HepG2 (cell line): ENCODE data around the gene PCYOX1L. TPM values are rescaled to one million over a fixed set of nuclear protein-coding genes. Genes with fewer than 3 reads are reported as not detected.

Experiments used
- ATAC-seq: fragments of 200-7000 bp; cut with Tn5 transposase; 3 replicates; pipeline ENCODE4 v1.9.1; 2020; ENCODE audit warnings: mild to moderate bottlenecking, moderate library complexity
- BruUV-seq: library from RNA; stranded (reverse); fragments of 400-500 nt; replicated peaks from 2 replicates; lab custom pipeline; 2021; lab: Mats Ljungman, UMichigan
- CTCF ChIA-PET: fragments of 300-600 bp; formaldehyde crosslinking; extraction: SDS; loops from one replicate; lab custom pipeline; 2021; ENCODE audit warnings: low total read pairs, inconsistent platforms, low intra/inter-chr PET ratio; lab: Yijun Ruan, JAX
- POLR2A ChIA-PET: fragments of 350-600 bp; sonication (Branson Sonifier 250); formaldehyde crosslinking; loops from one replicate; lab custom pipeline; 2020; ENCODE audit warnings: antibody characterized with exemption, inconsistent platforms; lab: Yijun Ruan, JAX
- DNase-seq: peaks from one replicate; pipeline ENCODE4 v3.0.0-alpha.2; 2015; ENCODE audit warnings: low spot score
- FAIRE-seq: peaks from 3 replicates; lab custom pipeline; 2011; peaks lifted over from hg19 to GRCh38; lab: Jason Lieb, UNC
- H2AFZ ChIP-seq: one replicate; pipeline ENCODE4 v1.6.1; 2011; ENCODE audit warnings: low read length, inconsistent platforms
- H3K27ac ChIP-seq: fragments of 300-600 bp; 3 replicates; pipeline ENCODE4 v1.8.0; 2011; ENCODE audit warnings: mixed run types, mild to moderate bottlenecking, mixed read lengths, low read length, inconsistent platforms; ENCODE audit not compliant: insufficient read depth; ENCODE audit errors: extremely low read length
- H3K27me3 ChIP-seq, 2 experiments: fragments of 200-600 bp in 1 of 2; 2 replicates in 1 of 2; 3 replicates in 1 of 2; pipeline versions ENCODE4 v1.6.0 to v1.8.0; 2011; ENCODE audit warnings: low read length in 2 of 2, mild to moderate bottlenecking in 2 of 2, moderate library complexity in 2 of 2, inconsistent platforms in 1 of 2; ENCODE audit not compliant: insufficient read depth in 2 of 2, control insufficient read depth in 1 of 2
- H3K36me3 ChIP-seq, 2 experiments: fragments of 200-600 bp in 1 of 2; replicated peaks in 1 of 2; 2 replicates in 1 of 2; 3 replicates in 1 of 2; pipeline versions ENCODE4 v1.5.1 to v1.8.0; 2011; ENCODE audit warnings: low read length in 2 of 2, inconsistent platforms in 1 of 2; ENCODE audit not compliant: insufficient read depth in 2 of 2, control insufficient read depth in 1 of 2
- H3K4me1 ChIP-seq: 2 replicates; pipeline ENCODE4 v1.5.1; 2012; ENCODE audit warnings: low read length, inconsistent platforms; ENCODE audit not compliant: insufficient read depth
- H3K4me2 ChIP-seq: 2 replicates; pipeline ENCODE4 v1.6.0; 2011; ENCODE audit warnings: low read depth, low read length, inconsistent platforms
- H3K4me3 ChIP-seq, 3 experiments: fragments of 200-600 bp in 1 of 3; sonication (generic), shearing (Covaris generic) in 1 of 3; replicated peaks in 1 of 3; 2 replicates each; pipeline ENCODE4 v1.5.1; 2011 to 2016; ENCODE audit warnings: low read length in 3 of 3, inconsistent platforms in 2 of 3, low read depth in 2 of 3, mild to moderate bottlenecking in 2 of 3, control low read depth in 1 of 3, mixed read lengths in 1 of 3; ENCODE audit not compliant: insufficient read depth in 1 of 3
- H3K79me2 ChIP-seq: one replicate; pipeline ENCODE4 v1.6.1; 2011; ENCODE audit warnings: low read length, inconsistent platforms; ENCODE audit not compliant: insufficient read depth
- H3K9ac ChIP-seq: 2 replicates; pipeline ENCODE4 v1.6.0; 2011; ENCODE audit warnings: mild to moderate bottlenecking, low read depth, low read length, inconsistent platforms; ENCODE audit not compliant: insufficient read depth
- H3K9me3 ChIP-seq: 2 replicates; pipeline ENCODE4 v1.5.1; 2012; ENCODE audit warnings: mild to moderate bottlenecking, low read length
- H4K20me1 ChIP-seq: 2 replicates; pipeline ENCODE4 v1.6.0; 2011; ENCODE audit warnings: inconsistent platforms, mild to moderate bottlenecking, low read length, moderate library complexity; ENCODE audit not compliant: insufficient read depth
- ATF2 ChIP-seq: sonication (generic); formaldehyde crosslinking; IDR thresholded peaks from 2 replicates; pipeline ENCODE4 v1.4.0; 2020; ENCODE audit warnings: missing genetic modification reagents
- NFATC3 ChIP-seq: sonication (generic); formaldehyde crosslinking; IDR thresholded peaks from 2 replicates; pipeline ENCODE4 v1.5.1; 2020; ENCODE audit warnings: mild to moderate bottlenecking, missing genetic modification reagents
- RFXAP ChIP-seq: sonication (generic); formaldehyde crosslinking; IDR thresholded peaks from 2 replicates; pipeline ENCODE4 v1.4.0; 2020; ENCODE audit warnings: missing genetic modification reagents, borderline replicate concordance
- ZBTB14 ChIP-seq: sonication (generic); formaldehyde crosslinking; IDR thresholded peaks from 2 replicates; pipeline ENCODE4 v1.4.0; 2020; ENCODE audit warnings: missing genetic modification reagents
- ZFX ChIP-seq: sonication (generic); formaldehyde crosslinking; IDR thresholded peaks from 2 replicates; pipeline ENCODE4 v1.4.0; 2020; ENCODE audit warnings: mild to moderate bottlenecking, low read depth, missing genetic modification reagents, moderate library complexity
- ZFY ChIP-seq: sonication (generic); formaldehyde crosslinking; IDR thresholded peaks from 2 replicates; pipeline ENCODE4 v1.4.0; 2020; ENCODE audit warnings: missing genetic modification reagents
- ZKSCAN5 ChIP-seq: sonication (generic); formaldehyde crosslinking; IDR thresholded peaks from 2 replicates; pipeline ENCODE4 v1.5.1; 2020; ENCODE audit warnings: mild to moderate bottlenecking, missing genetic modification reagents
- ZNF235 ChIP-seq: sonication (generic); formaldehyde crosslinking; IDR thresholded peaks from 2 replicates; pipeline ENCODE4 v1.8.1; 2023; ENCODE audit warnings: mild to moderate bottlenecking, missing genetic modification reagents, borderline replicate concordance
- ZNF24 ChIP-seq: fragments of 450-650 bp; IDR thresholded peaks from 2 replicates; pipeline ENCODE4 v1.6.1; 2017; ENCODE audit warnings: antibody characterized with exemption, mild to moderate bottlenecking
- ZNF580 ChIP-seq: IDR thresholded peaks from 2 replicates; pipeline ENCODE4 v1.6.1; 2016; ENCODE audit warnings: low read depth, borderline replicate concordance
- ZNF687 ChIP-seq: sonication (generic); formaldehyde crosslinking; IDR thresholded peaks from 2 replicates; pipeline ENCODE4 v1.5.1; 2020; ENCODE audit warnings: mild to moderate bottlenecking, missing genetic modification reagents, moderate library complexity
- ZNF724P ChIP-seq: sonication (generic); formaldehyde crosslinking; IDR thresholded peaks from 2 replicates; pipeline ENCODE4 v1.8.0; 2022; ENCODE audit warnings: missing genetic modification reagents, borderline replicate concordance
- ZNF782 ChIP-seq: sonication (generic); formaldehyde crosslinking; IDR thresholded peaks from 2 replicates; pipeline ENCODE4 v1.4.0; 2020; ENCODE audit warnings: missing genetic modification reagents, mild to moderate bottlenecking, borderline replicate concordance
- WGBS: methylation state at CpG from one replicate; pipeline ENCODE4 v1.1.6; 2017; ENCODE audit warnings: low lambda C conversion rate; 5-methylcytosine and 5-hydroxymethylcytosine counted together
- in situ Hi-C: cut with HindIII; loops from 2 replicates; pipeline ENCODE4 v1.10.0; 2017; ENCODE audit warnings: low pct_unique_long_range_greater_than_20kb; ENCODE audit not compliant: extremely low pct_ligation_motif_present
- intact Hi-C: fragments of 100-400 bp; cut with micrococcal nuclease; formaldehyde crosslinking; loops from one replicate; pipeline ENCODE4 v1.10.0; 2022; ENCODE audit not compliant: unreplicated experiment
- polyA plus RNA-seq, 8 experiments: library from polyadenylated mRNA; depleted of rRNA in 3 of 8; stranded (reverse) in 7 of 8; unstranded in 1 of 8; fragments of >200 nt; fragmentation: Illumina TruSeq in 4 of 8; extraction: Trizol in 4 of 8; gene quantifications; 2 replicates each; pipeline versions ENCODE4 v1.2.1 to v1.2.3, GENCODE V29; 2011 to 2016; ENCODE audit warnings: low read depth in 4 of 8, missing spikeins in 1 of 8, mixed read lengths in 1 of 8; ENCODE audit not compliant: insufficient read depth in 1 of 8
- total RNA-seq, 5 experiments: library from RNA; depleted of rRNA; stranded (reverse); fragments of >200 nt; fragmentation: Illumina TruSeq; extraction: Trizol; gene quantifications; 2 replicates each; pipeline ENCODE4 v1.2.3, GENCODE V29; 2016; ENCODE audit warnings: low read depth in 1 of 5

The PCYOX1L gene
- total and polyA plus RNA-seq, 2 of the 13 experiments (the other 11 are each of a cell fraction or from before 2014, with no cell fraction given), result 1.00 to 3.7 TPM

- TF ChIP-seq ZNF782 (CRISPR knock-in tag), result 0 out of 2 replicates have a peak, but pooled peaks have one; percentile 53
- TF ChIP-seq ZNF580 (CRISPR knock-in tag), result no peak
These were observed 47.1 kb downstream of the PCYOX1L start (continued) for GRCh38 chr5:149404746-149405549.

GRCh38 chr5:149405550-149406202 is 47.8 kb downstream of the PCYOX1L start:
- CTCF ChIA-PET, result no interaction called here
- Histone ChIP-seq H3K36me3 (no peaks in the 10 kb centered on the region), H3K4me3 (peak overlapping the region in 1 of 3 experiments; percentile 62; a peak in 1 of 6 replicates), H3K4me1 (peaks cover 74% of the 10 kb centered on the region), H3K79me2 (no peaks in the 10 kb centered on the region), H4K20me1 (no peaks in the 10 kb centered on the region), H3K27ac (no peak overlapping the region), H3K9me3 (no peaks in the 10 kb centered on the region), H3K27me3 (peaks cover 0 to 22% of the 10 kb centered on the region in 2 experiments; a peak in 2 of 5 replicates), H3K4me2 (peak overlapping the region; percentile 81), H2AFZ (no peak overlapping the region), H3K9ac (no peak overlapping the region)
- DNase-seq (no peak), FAIRE-seq (no peak), ATAC-seq (peak; percentile 12)
- intact Hi-C loops (no loop called here), in situ Hi-C loops (no loop called here)
- no TSS peak for BruUV-seq
- 72% methylated on average over 9 of the region's 16 CpGs for WGBS
- POLR2A ChIA-PET, result interaction anchor here (1.3 kb wide), 1 partner anchor 8 kb away, joined by 3 read pairs; no protein-coding TSS in a partner anchor
- TF ChIP-seq ZFX (CRISPR knock-in tag) (peak; percentile 61; the same call in 1 of the 2 replicates), ZFY (CRISPR knock-in tag) (peak; percentile 36; the same call in 1 of the 2 replicates), NFATC3 (no peak), ZNF782 (CRISPR knock-in tag) (0 out of 2 replicates have a peak, but pooled peaks have one; percentile 0), RFXAP (CRISPR knock-in tag) (no peak), ZNF724P (CRISPR knock-in tag) (no peak), ZNF235 (CRISPR knock-in tag) (no peak), ZBTB14 (CRISPR knock-in tag) (no peak), ZNF24 (no peak), ZKSCAN5 (CRISPR knock-in tag) (no peak), ZNF687 (peak; percentile 70), ATF2 (CRISPR knock-in tag) (no peak)
